ENCODE data around the gene LGALS16. TPM values are rescaled to one million over a fixed set of nuclear protein-coding genes. Genes with fewer than 3 reads are reported as not detected.

The LGALS16 gene
- total RNA-seq, 1 experiment from 2014 or later, result not detected

Small RNA genes lying within 50 kb of the gene (small RNA-seq; reads per million reads assigned to genes)
- gene AC005176.2 (not detected), gene RPS29P27 (not detected), gene RPS29P30 (not detected)

Other genes starting within 250 kb of the LGALS16 start
- 1.3 and 2.8 TPM in 2 replicates for gene ZFP36, start 249.1 kb upstream of the LGALS16 start, total RNA-seq (2014; rRNA removed; shearing (Covaris generic))
- gene PLEKHG2, start 243.2 kb upstream of the LGALS16 start, total RNA-seq (2014; rRNA removed; shearing (Covaris generic)), result 14.0 and 16.5 TPM in 2 replicates
- 222 and 315 TPM in 2 replicates for gene RPS16, start 220.0 kb upstream of the LGALS16 start, total RNA-seq (2014; rRNA removed; shearing (Covaris generic))
- 86.2 and 91.6 TPM in 2 replicates for gene SUPT5H, start 210.3 kb upstream of the LGALS16 start, total RNA-seq (2014; rRNA removed; shearing (Covaris generic))
- 158 and 199 TPM in 2 replicates for gene TIMM50, start 175.1 kb upstream of the LGALS16 start, total RNA-seq (2014; rRNA removed; shearing (Covaris generic))
- gene DLL3, start 157.0 kb upstream of the LGALS16 start, total RNA-seq (2014; rRNA removed; shearing (Covaris generic)), result 0.80 and 1.2 TPM in 2 replicates
- gene SELENOV, start 140.8 kb upstream of the LGALS16 start, total RNA-seq (2014; rRNA removed; shearing (Covaris generic)), result not detected in 2 replicates
- 4.6 and 5.1 TPM in 2 replicates for gene EID2B, start 123.1 kb upstream of the LGALS16 start, total RNA-seq (2014; rRNA removed; shearing (Covaris generic))
- 19.4 and 21.8 TPM in 2 replicates for gene EID2, start 115.8 kb upstream of the LGALS16 start, total RNA-seq (2014; rRNA removed; shearing (Covaris generic))
- not detected in 2 replicates for gene LGALS13, start 53.4 kb upstream of the LGALS16 start, total RNA-seq (2014; rRNA removed; shearing (Covaris generic))
- gene LGALS14, start 48.6 kb downstream of the LGALS16 start, total RNA-seq (2014; rRNA removed; shearing (Covaris generic)), result not detected in 2 replicates
- gene CLC, start 82.1 kb downstream of the LGALS16 start, total RNA-seq (2014; rRNA removed; shearing (Covaris generic)), result not detected in 2 replicates
- not detected in 2 replicates for gene LEUTX, start 122.9 kb downstream of the LGALS16 start, total RNA-seq (2014; rRNA removed; shearing (Covaris generic))
- gene DYRK1B, start 178.2 kb downstream of the LGALS16 start, total RNA-seq (2014; rRNA removed; shearing (Covaris generic)), result 0.60 and 1.3 TPM in 2 replicates
- gene FBL, start 190.5 kb downstream of the LGALS16 start, total RNA-seq (2014; rRNA removed; shearing (Covaris generic)), result 265 and 384 TPM in 2 replicates

Data from HT1080 (cell line).